AG09309 (cell line): ENCODE measurements around the gene IL34.

Experiments used
- DNase-seq: peaks from one replicate; pipeline ENCODE4 v3.0.0-alpha.2; 2010; ENCODE audit warnings: low read depth
- H3K4me3 ChIP-seq: 2 replicates; pipeline ENCODE4 v1.5.1; 2011; ENCODE audit warnings: mild to moderate bottlenecking, low read depth, low read length, moderate library complexity; ENCODE audit not compliant: control insufficient read depth
- CTCF ChIP-seq: IDR thresholded peaks from 2 replicates; pipeline ENCODE4 v1.5.1; 2011; ENCODE audit warnings: mild to moderate bottlenecking, low read depth, low read length, inconsistent platforms; ENCODE audit not compliant: insufficient read depth, control insufficient read depth; ENCODE audit errors: missing control alignments

Gene IL34

DNA sequence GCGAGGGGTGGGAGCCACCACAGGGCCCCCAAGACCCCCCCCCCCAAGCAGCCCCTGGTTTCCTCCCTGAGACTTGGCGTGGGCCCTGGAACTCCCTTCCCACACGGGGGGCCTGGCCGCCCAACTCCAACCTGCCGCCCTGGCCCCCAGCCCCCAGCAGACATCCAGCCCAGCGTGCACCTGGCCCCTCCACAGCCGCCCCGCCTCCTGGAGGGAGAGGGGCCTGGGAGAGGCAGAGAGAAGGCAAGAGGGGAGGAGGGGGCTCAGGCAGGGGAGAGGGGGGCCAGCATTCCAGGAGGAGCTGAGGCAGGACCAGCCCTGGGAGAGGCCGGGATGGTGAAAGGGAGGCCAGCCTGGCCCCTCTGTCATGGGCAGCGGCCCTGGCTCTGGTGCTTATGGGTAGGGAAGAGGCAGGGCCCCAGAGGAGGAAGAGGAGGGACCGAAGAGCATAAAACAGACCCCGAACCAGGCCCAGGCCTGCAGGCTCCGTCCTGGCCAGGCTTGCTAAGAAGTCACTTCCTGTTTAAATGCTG lies 16.7 kb downstream of the IL34 start:
- no peak for TF ChIP-seq CTCF
- H3K4me3 ChIP-seq = no peak overlapping the region
- no peak for DNase-seq

DNA sequence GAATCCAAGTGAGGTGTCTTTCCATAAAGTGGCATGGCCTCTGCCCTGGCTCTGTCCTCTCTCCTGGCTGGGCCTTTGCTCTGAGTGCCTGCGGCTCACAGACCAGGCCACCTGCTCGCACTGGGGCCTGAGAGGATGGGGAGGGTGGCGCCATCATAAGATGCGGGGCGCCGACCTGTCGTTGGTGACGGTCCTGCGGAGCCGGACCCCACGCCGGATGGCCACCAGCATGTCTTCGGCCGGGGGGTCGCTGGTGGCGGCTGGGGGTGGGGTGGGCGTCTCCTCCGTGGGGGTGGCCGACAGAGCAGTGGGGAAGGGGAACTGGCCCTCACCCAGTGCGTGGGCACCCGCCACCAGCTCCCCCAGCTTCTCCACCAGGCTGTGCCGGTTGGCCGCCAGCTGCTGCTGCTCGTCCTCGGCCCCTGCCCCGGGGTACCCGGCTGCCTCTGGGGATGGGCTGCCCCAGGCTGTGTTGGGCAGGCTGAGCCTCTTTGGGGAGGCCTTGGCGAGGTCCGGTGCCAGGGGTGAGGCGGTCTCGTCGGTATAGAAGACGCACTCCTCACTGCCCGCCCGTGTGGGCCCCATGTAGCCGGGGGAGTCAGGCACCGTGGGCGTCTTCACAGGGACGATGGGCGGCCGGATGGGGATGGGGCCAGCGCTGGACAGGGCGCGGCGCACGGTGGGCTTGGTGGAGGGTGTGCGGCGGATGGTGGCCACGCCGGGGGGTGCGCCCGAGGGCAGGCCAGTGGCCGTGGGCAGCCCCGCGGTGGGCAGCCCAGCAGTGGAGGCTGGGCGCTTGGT lies 17.4 kb downstream of the IL34 start:
- DNase-seq = no peak
- no peak for TF ChIP-seq CTCF

GRCh38 chr16:70664325-70665112 lies 18.2 kb downstream of the IL34 start:
- H3K4me3 ChIP-seq = no peak overlapping the region
- DNase-seq = no peak
- no peak for TF ChIP-seq CTCF

More for the DNA sequence above, 17.4 kb downstream of the IL34 start:
- H3K4me3 ChIP-seq = no peak overlapping the region

- no peak for DNase-seq
- TF ChIP-seq CTCF = no peak
- no peak overlapping the region for H3K4me3 ChIP-seq
These were observed 18.8 kb downstream of the IL34 start for GRCh38 chr16:70665113-70665694.

- DNase-seq = no peak
- H3K4me3 ChIP-seq = no peak overlapping the region
- no peak for TF ChIP-seq CTCF
These were observed 19.7 kb downstream of the IL34 start for GRCh38 chr16:70665806-70666735.
